Measurements from ENCODE around the gene CNTNAP5.

CNTNAP5 gene

GRCh38 chr2:124063596-124063995 is 38.5 kb downstream of the CNTNAP5 start:
- DNase-seq (ENCODE audit: low read depth in 2 of 2): no peak

GRCh38 chr2:124065636-124066035 is 40.5 kb downstream of the CNTNAP5 start:
- DNase-seq (ENCODE audit: low read depth in 2 of 2): no peak

- DNase-seq (ENCODE audit: low read depth in 2 of 2): no peak
Measured at GRCh38 chr2:124066776-124067175, 41.7 kb downstream of the CNTNAP5 start.

- DNase-seq (ENCODE audit: low read depth in 2 of 2): no peak
Measured at GRCh38 chr2:124079045-124079444, 54.0 kb downstream of the CNTNAP5 start.

GRCh38 chr2:124080281-124081153 is 55.4 kb downstream of the CNTNAP5 start:
- no peak for DNase-seq (ENCODE audit: low read depth in 2 of 2)

- no peak for DNase-seq (ENCODE audit: low read depth in 2 of 2)
Measured at GRCh38 chr2:124081154-124081716, 56.1 kb downstream of the CNTNAP5 start.

- no peak for DNase-seq (ENCODE audit: low read depth in 2 of 2)
Measured at GRCh38 chr2:124088616-124089015, 63.5 kb downstream of the CNTNAP5 start.

GRCh38 chr2:124091721-124092120 is 66.6 kb downstream of the CNTNAP5 start:
- DNase-seq (ENCODE audit: low read depth in 2 of 2): no peak

- DNase-seq (ENCODE audit: low read depth in 2 of 2): no peak
Measured at GRCh38 chr2:124092651-124093050, 67.6 kb downstream of the CNTNAP5 start.

- DNase-seq (ENCODE audit: low read depth in 2 of 2): no peak
Measured at GRCh38 chr2:124104914-124105313, 79.8 kb downstream of the CNTNAP5 start.

- no peak for DNase-seq (ENCODE audit: low read depth in 2 of 2)
Measured at GRCh38 chr2:124112206-124112605, 87.1 kb downstream of the CNTNAP5 start.

- no peak for DNase-seq (ENCODE audit: low read depth in 2 of 2)
Measured at GRCh38 chr2:124112966-124113365, 87.9 kb downstream of the CNTNAP5 start.

GRCh38 chr2:124120246-124120645 is 95.2 kb downstream of the CNTNAP5 start:
- DNase-seq (ENCODE audit: low read depth in 2 of 2): no peak

- DNase-seq (ENCODE audit: low read depth in 2 of 2): no peak
Measured at GRCh38 chr2:124121106-124121505, 96.0 kb downstream of the CNTNAP5 start.

- no peak for DNase-seq (ENCODE audit: low read depth in 2 of 2)
Measured at GRCh38 chr2:124121760-124122275, 96.7 kb downstream of the CNTNAP5 start.

- no peak for DNase-seq (ENCODE audit: low read depth in 2 of 2)
Measured at GRCh38 chr2:124122340-124122739, 97.3 kb downstream of the CNTNAP5 start.

GRCh38 chr2:124131276-124131675 is 106.2 kb downstream of the CNTNAP5 start:
- no peak for DNase-seq (ENCODE audit: low read depth in 2 of 2)

- DNase-seq (ENCODE audit: low read depth in 2 of 2): no peak
Measured at GRCh38 chr2:124136110-124136509, 111.0 kb downstream of the CNTNAP5 start.

- no peak for DNase-seq (ENCODE audit: low read depth in 2 of 2)
Measured at GRCh38 chr2:124138076-124138475, 113.0 kb downstream of the CNTNAP5 start.

- no peak for DNase-seq (ENCODE audit: low read depth in 2 of 2)
Measured at GRCh38 chr2:124145982-124146381, 120.9 kb downstream of the CNTNAP5 start.

- DNase-seq (ENCODE audit: low read depth in 2 of 2): no peak
Measured at GRCh38 chr2:124147552-124147951, 122.5 kb downstream of the CNTNAP5 start.

- no peak for DNase-seq (ENCODE audit: low read depth in 2 of 2)
Measured at GRCh38 chr2:124149571-124149970, 124.5 kb downstream of the CNTNAP5 start.

GRCh38 chr2:124151691-124152090 is 126.6 kb downstream of the CNTNAP5 start:
- no peak for DNase-seq (ENCODE audit: low read depth in 2 of 2)
